ENCODE results near the gene CAV1. TPM values are rescaled to one million over a fixed set of nuclear protein-coding genes. Genes with fewer than 3 reads are reported as not detected.
A peak's percentile ranks its signal among the peaks of the same experiment; 100 is the strongest.

The CAV1 gene
- total RNA-seq, 1 donor from 2014 or later: 531 TPM

- DNase-seq (no peak), ATAC-seq (peak; percentile 44 to 71)
- Histone ChIP-seq H3K4me1 (peaks cover 38% of the 10 kb centered on the region), H3K4me3 (peak overlapping the region; percentile 29), H3K36me3 (no peaks in the 10 kb centered on the region), H3K27ac (no peak overlapping the region), H3K27me3 (ENCODE audit: low read depth) (no peaks in the 10 kb centered on the region), H3K9me3 (no peaks in the 10 kb centered on the region)
- intact Hi-C loops (cut with DNase I): loop anchor here (5.0 kb wide), 1 partner anchor 216 kb away; no protein-coding TSS in a partner anchor
- peak; percentile 68 for TF ChIP-seq CTCF (IDR thresholded peaks at IDR 0.05)
These were observed 66.6 kb downstream of the CAV1 start for GRCh38 chr7:116591202-116592040.

- H3K4me3 ChIP-seq: peak overlapping the region; percentile 29
- ATAC-seq: no peak
- no peaks in the 10 kb centered on the region for H3K36me3 ChIP-seq
- no peaks in the 10 kb centered on the region for H3K9me3 ChIP-seq
- H3K4me1 ChIP-seq: peaks cover 38% of the 10 kb centered on the region
- no peak for TF ChIP-seq CTCF (IDR thresholded peaks at IDR 0.05)
- no peaks in the 10 kb centered on the region for H3K27me3 ChIP-seq (ENCODE audit: low read depth)
- intact Hi-C loops (cut with DNase I): loop anchor here (5.0 kb wide), 1 partner anchor 215 kb away; no protein-coding TSS in a partner anchor
- DNase-seq: no peak
- H3K27ac ChIP-seq: no peak overlapping the region
These were observed 67.2 kb downstream of the CAV1 start for GRCh38 chr7:116592041-116592355.

GRCh38 chr7:116592445-116592844 lies 67.6 kb downstream of the CAV1 start:
- peak; percentile 46 for DNase-seq
- no peaks in the 10 kb centered on the region for H3K27me3 ChIP-seq (ENCODE audit: low read depth)
- H3K4me1 ChIP-seq: peaks cover 38% of the 10 kb centered on the region
- no peak overlapping the region for H3K27ac ChIP-seq
- intact Hi-C loops (cut with DNase I): loop anchor here (5.0 kb wide), 1 partner anchor 215 kb away; no protein-coding TSS in a partner anchor
- peak overlapping the region; percentile 29 for H3K4me3 ChIP-seq
- H3K9me3 ChIP-seq: no peaks in the 10 kb centered on the region
- no peak for TF ChIP-seq CTCF (IDR thresholded peaks at IDR 0.05)
- H3K36me3 ChIP-seq: no peaks in the 10 kb centered on the region
- peak; percentile 82 to 93 for ATAC-seq

- intact Hi-C loops (cut with DNase I): loop anchor here (5.0 kb wide), 1 partner anchor 214 kb away; no protein-coding TSS in a partner anchor
- no peak for TF ChIP-seq CTCF (IDR thresholded peaks at IDR 0.05)
- peaks cover 30% of the 10 kb centered on the region for H3K4me1 ChIP-seq
- H3K4me3 ChIP-seq: no peak overlapping the region
- no peaks in the 10 kb centered on the region for H3K9me3 ChIP-seq
- no peak overlapping the region for H3K27ac ChIP-seq
- no peaks in the 10 kb centered on the region for H3K36me3 ChIP-seq
- DNase-seq: no peak
- no peaks in the 10 kb centered on the region for H3K27me3 ChIP-seq (ENCODE audit: low read depth)
- no peak for ATAC-seq
These were observed 68.7 kb downstream of the CAV1 start for GRCh38 chr7:116593359-116594075.

GRCh38 chr7:116595063-116595462 lies 70.2 kb downstream of the CAV1 start:
- intact Hi-C loops (cut with DNase I): no loop called here
- no peak for ATAC-seq
- Histone ChIP-seq H3K4me1 (peaks cover 22% of the 10 kb centered on the region), H3K36me3 (no peaks in the 10 kb centered on the region), H3K27ac (no peak overlapping the region), H3K4me3 (no peak overlapping the region), H3K9me3 (no peaks in the 10 kb centered on the region), H3K27me3 (ENCODE audit: low read depth) (no peaks in the 10 kb centered on the region)
- TF ChIP-seq CTCF (IDR thresholded peaks at IDR 0.05): no peak
- no peak for DNase-seq
